ENCODE measurements around the gene EFCAB5.
"Not testable (repeated sequence)": the region's sequence is repeated elsewhere in the genome, so short reads cannot be mapped to it uniquely, and the experiment has no call there.

Gene EFCAB5

GRCh38 chr17:30068465-30068864, 127.0 kb downstream of the EFCAB5 start:
- Histone ChIP-seq H3K4me3 (ENCODE audit: low read depth, low read length) (no peak overlapping the region), H3K27me3 (ENCODE audit: insufficient read depth, low read depth, severe bottlenecking) (no peaks in the 10 kb centered on the region), H3K36me3 (no peaks in the 10 kb centered on the region), H3K9me3 (ENCODE audit: severe bottlenecking) (peaks cover 15% of the 10 kb centered on the region), H3K27ac (no peak overlapping the region)
- TF ChIP-seq, protein P1, sequence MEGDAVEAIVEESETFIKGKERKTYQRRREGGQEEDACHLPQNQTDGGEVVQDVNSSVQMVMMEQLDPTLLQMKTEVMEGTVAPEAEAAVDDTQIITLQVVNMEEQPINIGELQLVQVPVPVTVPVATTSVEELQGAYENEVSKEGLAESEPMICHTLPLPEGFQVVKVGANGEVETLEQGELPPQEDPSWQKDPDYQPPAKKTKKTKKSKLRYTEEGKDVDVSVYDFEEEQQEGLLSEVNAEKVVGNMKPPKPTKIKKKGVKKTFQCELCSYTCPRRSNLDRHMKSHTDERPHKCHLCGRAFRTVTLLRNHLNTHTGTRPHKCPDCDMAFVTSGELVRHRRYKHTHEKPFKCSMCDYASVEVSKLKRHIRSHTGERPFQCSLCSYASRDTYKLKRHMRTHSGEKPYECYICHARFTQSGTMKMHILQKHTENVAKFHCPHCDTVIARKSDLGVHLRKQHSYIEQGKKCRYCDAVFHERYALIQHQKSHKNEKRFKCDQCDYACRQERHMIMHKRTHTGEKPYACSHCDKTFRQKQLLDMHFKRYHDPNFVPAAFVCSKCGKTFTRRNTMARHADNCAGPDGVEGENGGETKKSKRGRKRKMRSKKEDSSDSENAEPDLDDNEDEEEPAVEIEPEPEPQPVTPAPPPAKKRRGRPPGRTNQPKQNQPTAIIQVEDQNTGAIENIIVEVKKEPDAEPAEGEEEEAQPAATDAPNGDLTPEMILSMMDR (IDR thresholded peaks at IDR 0.05; ENCODE audit: low read depth, low read length), result no peak
- no peak for DNase-seq

- Histone ChIP-seq H3K4me3 (ENCODE audit: low read depth, low read length) (no peak overlapping the region), H3K27ac (no peak overlapping the region), H3K9me3 (ENCODE audit: severe bottlenecking) (no peaks in the 10 kb centered on the region), H3K36me3 (no peaks in the 10 kb centered on the region), H3K27me3 (ENCODE audit: insufficient read depth, low read depth, severe bottlenecking) (no peaks in the 10 kb centered on the region)
- TF ChIP-seq, protein P1 (IDR thresholded peaks at IDR 0.05; ENCODE audit: low read depth, low read length), result no peak
- no peak for DNase-seq
Observed at GRCh38 chr17:30074254-30074653, 132.8 kb downstream of the EFCAB5 start.

DNA sequence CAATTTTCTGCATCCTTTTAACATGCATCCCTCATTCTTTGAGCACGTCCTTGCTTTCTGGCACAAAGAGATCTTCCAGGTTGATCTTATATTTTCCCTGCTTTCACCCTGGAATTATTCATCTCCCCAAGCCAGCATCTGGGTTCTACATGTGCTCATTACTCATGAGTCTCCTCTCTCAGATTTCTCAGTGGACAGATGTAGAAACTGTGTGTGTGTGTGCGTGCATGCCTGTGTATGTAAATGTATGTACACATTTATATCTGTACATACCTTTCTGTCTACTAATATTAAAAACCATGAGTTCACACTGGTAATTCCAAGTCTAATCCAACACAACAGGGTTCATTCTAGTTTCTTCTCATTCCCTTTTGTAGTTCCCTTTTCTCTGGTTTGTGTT, 133.3 kb downstream of the EFCAB5 start:
- no peak for DNase-seq
- Histone ChIP-seq H3K27ac (no peak overlapping the region), H3K4me3 (ENCODE audit: low read depth, low read length) (no peak overlapping the region), H3K27me3 (ENCODE audit: insufficient read depth, low read depth, severe bottlenecking) (no peaks in the 10 kb centered on the region), H3K36me3 (no peaks in the 10 kb centered on the region), H3K9me3 (ENCODE audit: severe bottlenecking) (no peaks in the 10 kb centered on the region)
- TF ChIP-seq, protein P1 (IDR thresholded peaks at IDR 0.05; ENCODE audit: low read depth, low read length), result no peak

DNA sequence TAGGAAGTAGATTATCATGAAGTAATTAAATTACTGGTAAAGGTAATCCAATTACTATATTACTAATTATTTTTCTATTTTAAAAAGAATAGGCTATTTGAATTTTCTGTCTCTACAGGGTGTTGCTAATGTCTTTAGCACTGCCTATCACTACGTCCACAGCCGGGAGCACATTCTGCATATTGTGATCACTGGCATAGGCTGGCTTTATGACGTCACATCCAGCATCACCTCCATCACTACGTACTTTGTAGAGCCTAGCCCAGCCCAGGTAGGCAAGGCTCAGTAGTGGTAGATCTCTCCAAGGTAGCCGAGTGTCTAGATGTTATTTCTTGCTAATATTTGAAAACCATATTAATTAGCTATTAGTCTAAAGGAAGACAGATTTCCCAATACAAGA, 141.3 kb downstream of the EFCAB5 start:
- Histone ChIP-seq H3K4me3 (ENCODE audit: low read depth, low read length) (no peak overlapping the region), H3K27ac (no peak overlapping the region), H3K36me3 (no peaks in the 10 kb centered on the region), H3K27me3 (ENCODE audit: insufficient read depth, low read depth, severe bottlenecking) (no peaks in the 10 kb centered on the region), H3K9me3 (ENCODE audit: severe bottlenecking) (no peaks in the 10 kb centered on the region)
- DNase-seq, result no peak
- TF ChIP-seq, protein P1 (IDR thresholded peaks at IDR 0.05; ENCODE audit: low read depth, low read length), result no peak

DNA sequence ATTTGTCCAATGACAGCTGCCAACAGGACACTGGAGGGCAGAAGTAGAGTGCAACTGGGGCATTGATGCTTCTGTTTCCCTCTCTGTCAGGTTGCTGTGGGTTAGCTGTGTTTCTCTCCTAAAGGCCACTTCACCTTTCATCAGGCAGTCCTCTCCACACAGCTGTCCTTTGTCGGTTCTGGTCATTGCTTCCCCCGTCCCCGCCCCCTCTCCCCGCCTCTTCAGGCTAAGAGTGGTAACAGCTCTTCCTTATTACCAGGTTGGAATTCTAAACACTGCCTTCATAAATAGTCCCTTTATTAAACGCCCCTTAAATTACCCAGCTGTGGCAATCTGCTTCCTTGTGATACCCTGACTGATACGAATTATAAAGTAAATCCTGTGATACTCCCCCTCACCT, 143.4 kb downstream of the EFCAB5 start:
- H3K36me3 ChIP-seq, result no peaks in the 10 kb centered on the region
- H3K9me3 ChIP-seq (ENCODE audit: severe bottlenecking), result no peaks in the 10 kb centered on the region
- DNase-seq, result no peak
- H3K27ac ChIP-seq, result no peak overlapping the region
- TF ChIP-seq, protein P1 (IDR thresholded peaks at IDR 0.05; ENCODE audit: low read depth, low read length), result no peak
- H3K4me3 ChIP-seq (ENCODE audit: low read depth, low read length), result no peak overlapping the region
- H3K27me3 ChIP-seq (ENCODE audit: insufficient read depth, low read depth, severe bottlenecking), result no peaks in the 10 kb centered on the region

DNA sequence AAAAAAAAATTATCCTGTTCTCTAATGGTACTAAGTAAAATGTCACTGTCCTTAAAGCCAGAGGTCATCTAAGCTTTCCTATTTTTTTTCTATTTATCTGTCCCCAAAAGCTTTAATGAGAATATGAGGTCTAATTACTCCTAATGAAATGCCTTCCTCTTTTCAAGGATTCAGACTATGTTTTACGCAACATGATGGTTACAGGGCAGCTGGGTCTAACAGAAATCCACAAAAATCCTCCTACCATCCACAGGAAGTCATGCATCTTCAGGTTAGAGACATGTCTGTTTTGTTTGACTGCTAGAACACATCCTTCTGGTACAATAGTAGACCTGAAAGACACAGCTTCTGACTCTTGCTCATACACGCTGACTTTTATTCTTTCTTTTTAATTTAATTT, 145.5 kb downstream of the EFCAB5 start:
- H3K4me3 ChIP-seq (ENCODE audit: low read depth, low read length), result no peak overlapping the region
- no peaks in the 10 kb centered on the region for H3K36me3 ChIP-seq
- no peak for DNase-seq
- TF ChIP-seq, protein P1 (IDR thresholded peaks at IDR 0.05; ENCODE audit: low read depth, low read length), result no peak
- H3K9me3 ChIP-seq (ENCODE audit: severe bottlenecking), result no peaks in the 10 kb centered on the region
- H3K27me3 ChIP-seq (ENCODE audit: insufficient read depth, low read depth, severe bottlenecking), result no peaks in the 10 kb centered on the region
- no peak overlapping the region for H3K27ac ChIP-seq

- H3K4me3 ChIP-seq (ENCODE audit: low read depth, low read length); DNase-seq; H3K9me3 ChIP-seq (ENCODE audit: severe bottlenecking); H3K27ac ChIP-seq; H3K27me3 ChIP-seq (ENCODE audit: insufficient read depth, low read depth, severe bottlenecking); H3K36me3 ChIP-seq: not testable (repeated sequence)
Observed at GRCh38 chr17:30087431-30087830, 146.0 kb downstream of the EFCAB5 start.

Measured in WERI-Rb-1 (cell line).